Progenitor cell of endocrine pancreas (in vitro differentiated cells): ENCODE data around the gene AOAH. TPM values are rescaled to one million over a fixed set of nuclear protein-coding genes. Genes with fewer than 3 reads are reported as not detected.

Experiments used
- DNase-seq: peaks from one replicate; pipeline ENCODE4 v3.0.0; 2021; ENCODE audit warnings: low spot score; ENCODE audit not compliant: unreplicated experiment
- H3K27ac Mint-ChIP-seq: 2 replicates; pipeline ENCODE4 v1.8.0; 2021; ENCODE audit warnings: mild to moderate bottlenecking, moderate library complexity, mixed read lengths
- H3K27me3 Mint-ChIP-seq: 2 replicates; pipeline ENCODE4 v1.8.0; 2021; ENCODE audit warnings: mixed read lengths
- H3K36me3 Mint-ChIP-seq: 2 replicates; pipeline ENCODE4 v1.8.0; 2022; ENCODE audit warnings: mixed read lengths; ENCODE audit not compliant: insufficient read depth
- H3K4me1 Mint-ChIP-seq: 2 replicates; pipeline ENCODE4 v1.8.0; 2021; ENCODE audit warnings: low read depth, mixed read lengths
- H3K4me3 Mint-ChIP-seq: 2 replicates; pipeline ENCODE4 v1.8.0; 2021; ENCODE audit warnings: low read depth, mild to moderate bottlenecking, moderate library complexity, mixed read lengths
- H3K9me3 Mint-ChIP-seq: 2 replicates; pipeline ENCODE4 v1.8.0; 2021; ENCODE audit warnings: low read depth, mixed read lengths
- CTCF ChIP-seq: fragments of 200-600 bp; sonication (generic); IDR thresholded peaks from one replicate; pipeline ENCODE4 v1.5.0; 2021; ENCODE audit warnings: antibody characterized with exemption, mild to moderate bottlenecking; ENCODE audit not compliant: unreplicated experiment
- total RNA-seq: library from RNA; stranded (reverse); gene quantifications from 2 replicates; pipeline ENCODE4 v1.2.1, GENCODE V29; 2021

The AOAH gene
- total RNA-seq, 1 donor from 2014 or later = 3.3 TPM

- DNase-seq = no peak
- no peak for TF ChIP-seq CTCF
- Mint-ChIP-seq H3K4me1 (no peaks in the 10 kb centered on the region), H3K9me3 (no peaks in the 10 kb centered on the region), H3K27me3 (no peaks in the 10 kb centered on the region), H3K4me3 (no peak overlapping the region), H3K36me3 (no peaks in the 10 kb centered on the region), H3K27ac (no peak overlapping the region)
Observed at GRCh38 chr7:36549029-36549428, 175.3 kb downstream of the AOAH start.

GRCh38 chr7:36547416-36547815, 176.9 kb downstream of the AOAH start:
- Mint-ChIP-seq H3K9me3 (no peaks in the 10 kb centered on the region), H3K36me3 (no peaks in the 10 kb centered on the region), H3K4me3 (no peak overlapping the region), H3K4me1 (no peaks in the 10 kb centered on the region), H3K27ac (no peak overlapping the region), H3K27me3 (no peaks in the 10 kb centered on the region)
- no peak for DNase-seq
- TF ChIP-seq CTCF = no peak

GRCh38 chr7:36546331-36546730, 178.0 kb downstream of the AOAH start:
- H3K9me3 Mint-ChIP-seq = no peaks in the 10 kb centered on the region
- no peak overlapping the region for H3K27ac Mint-ChIP-seq
- no peak overlapping the region for H3K4me3 Mint-ChIP-seq
- DNase-seq = no peak
- H3K4me1 Mint-ChIP-seq = no peaks in the 10 kb centered on the region
- no peaks in the 10 kb centered on the region for H3K36me3 Mint-ChIP-seq
- no peak for TF ChIP-seq CTCF
- H3K27me3 Mint-ChIP-seq = no peaks in the 10 kb centered on the region

GRCh38 chr7:36545291-36545690, 179.0 kb downstream of the AOAH start:
- no peaks in the 10 kb centered on the region for H3K27me3 Mint-ChIP-seq
- no peak overlapping the region for H3K27ac Mint-ChIP-seq
- no peak overlapping the region for H3K4me3 Mint-ChIP-seq
- DNase-seq = no peak
- H3K4me1 Mint-ChIP-seq = no peaks in the 10 kb centered on the region
- H3K36me3 Mint-ChIP-seq = no peaks in the 10 kb centered on the region
- no peaks in the 10 kb centered on the region for H3K9me3 Mint-ChIP-seq
- no peak for TF ChIP-seq CTCF

- Mint-ChIP-seq H3K27me3 (no peaks in the 10 kb centered on the region), H3K9me3 (no peaks in the 10 kb centered on the region), H3K4me3 (no peak overlapping the region), H3K4me1 (no peaks in the 10 kb centered on the region), H3K36me3 (no peaks in the 10 kb centered on the region), H3K27ac (no peak overlapping the region)
- TF ChIP-seq CTCF = no peak
- no peak for DNase-seq
Observed at GRCh38 chr7:36538126-36538525, 186.2 kb downstream of the AOAH start.
